Chondrocyte (in vitro differentiated cells): ENCODE data around the gene DHRSX. TPM values are rescaled to one million over a fixed set of nuclear protein-coding genes. Genes with fewer than 3 reads are reported as not detected.

Experiments used
- DNase-seq: peaks from one replicate; pipeline ENCODE4 v3.0.0; 2021; ENCODE audit warnings: mixed read lengths, low spot score
- H3K27ac Mint-ChIP-seq: one replicate; pipeline ENCODE4 v1.8.0; 2021; ENCODE audit warnings: mild to moderate bottlenecking, moderate library complexity, mixed read lengths; ENCODE audit not compliant: unreplicated experiment
- H3K27me3 Mint-ChIP-seq: 2 replicates; pipeline ENCODE4 v1.8.0; 2021; ENCODE audit warnings: low read depth, mixed read lengths
- H3K36me3 Mint-ChIP-seq: 2 replicates; pipeline ENCODE4 v1.8.0; 2021; ENCODE audit warnings: low read depth, mixed read lengths
- H3K4me1 Mint-ChIP-seq: 2 replicates; pipeline ENCODE4 v1.8.0; 2021; ENCODE audit warnings: low read depth, mild to moderate bottlenecking, mixed read lengths
- H3K4me3 Mint-ChIP-seq: one replicate; pipeline ENCODE4 v1.8.0; 2021; ENCODE audit warnings: mild to moderate bottlenecking, moderate library complexity, mixed read lengths; ENCODE audit not compliant: unreplicated experiment
- H3K9me3 Mint-ChIP-seq: 2 replicates; pipeline ENCODE4 v1.8.0; 2021; ENCODE audit warnings: low read depth, mixed read lengths
- CTCF ChIP-seq: fragments of 200-600 bp; sonication (generic); IDR thresholded peaks from 2 replicates; pipeline ENCODE4 v1.5.0; 2021; ENCODE audit warnings: antibody characterized with exemption, mild to moderate bottlenecking, moderate library complexity
- total RNA-seq: library from RNA; stranded (reverse); gene quantifications from 3 replicates; pipeline ENCODE4 v1.2.1, GENCODE V29; 2021

Gene DHRSX
- total RNA-seq, 1 donor from 2014 or later, result 35.2 TPM

GRCh38 chrX:2469196-2469685 is 31.5 kb downstream of the DHRSX start:
- Mint-ChIP-seq H3K9me3 (peaks cover 4% of the 10 kb centered on the region), H3K4me3 (no peak overlapping the region), H3K27ac (no peak overlapping the region), H3K36me3 (no peaks in the 10 kb centered on the region), H3K4me1 (peaks cover 4% of the 10 kb centered on the region), H3K27me3 (no peaks in the 10 kb centered on the region)
- no peak for TF ChIP-seq CTCF
- DNase-seq, result peak; percentile 36

DNA sequence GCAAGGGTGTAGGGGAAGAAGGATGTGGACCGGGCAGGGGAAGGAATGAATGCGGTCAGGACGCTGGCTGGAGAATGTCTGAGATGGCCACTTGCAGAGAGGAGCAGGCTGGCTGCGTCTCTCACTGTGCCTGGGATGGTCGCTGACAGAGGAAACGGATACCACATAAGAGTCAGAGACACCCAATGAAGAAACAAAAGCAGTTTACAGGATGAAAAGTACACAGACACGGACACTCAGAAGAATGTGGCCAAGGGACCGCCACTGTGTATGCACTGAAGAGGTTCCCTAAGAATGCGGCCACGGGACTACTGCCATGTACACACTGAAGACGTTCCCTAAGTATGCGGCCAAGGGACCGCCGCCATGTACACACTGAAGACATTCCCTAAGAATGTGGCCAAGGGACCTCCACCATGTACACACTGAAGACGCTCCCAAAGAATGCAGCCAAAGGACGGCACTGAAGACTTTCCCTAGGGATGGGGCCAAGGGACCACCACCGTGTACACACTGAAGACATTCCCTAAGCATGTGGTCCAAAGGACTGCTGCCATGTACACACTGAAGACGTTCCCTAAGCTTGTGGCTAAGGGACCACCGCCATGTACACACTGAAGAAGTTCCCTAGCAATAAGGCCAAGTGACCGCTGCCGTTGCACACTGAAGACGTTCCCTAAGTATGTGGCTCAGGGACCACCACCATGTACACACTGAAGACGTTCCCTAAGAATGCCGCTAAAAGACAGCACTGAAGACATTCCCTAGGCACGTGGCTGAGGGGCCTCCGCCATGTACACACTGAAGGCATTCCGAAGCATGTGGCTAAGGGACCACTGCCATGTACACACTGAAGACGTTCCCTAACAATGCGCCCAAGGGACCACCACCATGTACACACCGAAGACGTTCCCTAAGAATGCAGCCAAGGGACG is 32.2 kb downstream of the DHRSX start:
- no peaks in the 10 kb centered on the region for H3K36me3 Mint-ChIP-seq
- TF ChIP-seq CTCF, result no peak
- H3K4me3 Mint-ChIP-seq, result no peak overlapping the region
- H3K27ac Mint-ChIP-seq, result no peak overlapping the region
- no peak for DNase-seq
- H3K9me3 Mint-ChIP-seq, result peaks cover 4% of the 10 kb centered on the region
- peaks cover 10% of the 10 kb centered on the region for H3K4me1 Mint-ChIP-seq
- no peaks in the 10 kb centered on the region for H3K27me3 Mint-ChIP-seq

- no peak overlapping the region for H3K4me3 Mint-ChIP-seq
- H3K4me1 Mint-ChIP-seq, result peaks cover 23% of the 10 kb centered on the region
- H3K36me3 Mint-ChIP-seq, result no peaks in the 10 kb centered on the region
- H3K9me3 Mint-ChIP-seq, result peaks cover 4% of the 10 kb centered on the region
- no peak for DNase-seq
- TF ChIP-seq CTCF, result no peak
- H3K27ac Mint-ChIP-seq, result no peak overlapping the region
- H3K27me3 Mint-ChIP-seq, result no peaks in the 10 kb centered on the region
These were observed 33.7 kb downstream of the DHRSX start for GRCh38 chrX:2466876-2467656.

- H3K4me1 Mint-ChIP-seq, result peaks cover 36% of the 10 kb centered on the region
- H3K4me3 Mint-ChIP-seq, result no peak overlapping the region
- H3K27me3 Mint-ChIP-seq, result no peaks in the 10 kb centered on the region
- DNase-seq, result no peak
- no peak overlapping the region for H3K27ac Mint-ChIP-seq
- H3K9me3 Mint-ChIP-seq, result no peaks in the 10 kb centered on the region
- no peaks in the 10 kb centered on the region for H3K36me3 Mint-ChIP-seq
- no peak for TF ChIP-seq CTCF
These were observed 36.1 kb downstream of the DHRSX start for GRCh38 chrX:2464677-2465166.
